Measurements from ENCODE around the gene PGAM2. TPM values are rescaled to one million over a fixed set of nuclear protein-coding genes. Genes with fewer than 3 reads are reported as not detected.

Gene PGAM2
- total and polyA plus RNA-seq, 2 experiments from 2014 or later, result 0.73 TPM; not detected in 1

DNA sequence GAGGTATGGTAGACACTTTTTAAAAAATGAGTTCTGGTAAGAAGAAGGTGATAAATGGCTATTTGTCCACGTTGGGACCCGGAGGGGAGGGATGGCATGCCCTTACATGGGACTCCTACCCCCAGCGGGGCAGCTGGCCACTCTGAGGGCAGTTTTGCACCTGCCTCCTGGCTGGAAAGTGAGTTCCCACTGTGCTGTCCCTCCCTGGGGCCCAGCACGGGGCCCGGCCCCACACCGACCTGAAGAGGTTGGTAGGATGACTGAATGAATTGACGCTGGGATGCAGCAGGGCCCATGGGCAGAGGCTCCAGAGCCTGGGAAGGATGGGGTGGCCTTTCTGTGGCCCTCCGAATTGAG lies 38.2 kb upstream of the PGAM2 start:
- H3K36me3 ChIP-seq (replicated peaks; ENCODE audit: insufficient read depth, low read depth), result no peaks in the 10 kb centered on the region
- peak overlapping the region; percentile 91 for H3K4me2 ChIP-seq
- no peak for DNase-seq (ENCODE audit: low spot score)
- H3K9me2 ChIP-seq (replicated peaks; ENCODE audit: insufficient read depth), result no peaks in the 10 kb centered on the region
- no peak overlapping the region for H3K27ac ChIP-seq
- peaks cover 5% of the 10 kb centered on the region for H3K79me2 ChIP-seq
- H3K27me3 ChIP-seq, result peaks cover 8% of the 10 kb centered on the region
- no peak for TF ChIP-seq EZH2 (IDR thresholded peaks at IDR 0.05; ENCODE audit: borderline replicate concordance)
- TF ChIP-seq, protein P1, sequence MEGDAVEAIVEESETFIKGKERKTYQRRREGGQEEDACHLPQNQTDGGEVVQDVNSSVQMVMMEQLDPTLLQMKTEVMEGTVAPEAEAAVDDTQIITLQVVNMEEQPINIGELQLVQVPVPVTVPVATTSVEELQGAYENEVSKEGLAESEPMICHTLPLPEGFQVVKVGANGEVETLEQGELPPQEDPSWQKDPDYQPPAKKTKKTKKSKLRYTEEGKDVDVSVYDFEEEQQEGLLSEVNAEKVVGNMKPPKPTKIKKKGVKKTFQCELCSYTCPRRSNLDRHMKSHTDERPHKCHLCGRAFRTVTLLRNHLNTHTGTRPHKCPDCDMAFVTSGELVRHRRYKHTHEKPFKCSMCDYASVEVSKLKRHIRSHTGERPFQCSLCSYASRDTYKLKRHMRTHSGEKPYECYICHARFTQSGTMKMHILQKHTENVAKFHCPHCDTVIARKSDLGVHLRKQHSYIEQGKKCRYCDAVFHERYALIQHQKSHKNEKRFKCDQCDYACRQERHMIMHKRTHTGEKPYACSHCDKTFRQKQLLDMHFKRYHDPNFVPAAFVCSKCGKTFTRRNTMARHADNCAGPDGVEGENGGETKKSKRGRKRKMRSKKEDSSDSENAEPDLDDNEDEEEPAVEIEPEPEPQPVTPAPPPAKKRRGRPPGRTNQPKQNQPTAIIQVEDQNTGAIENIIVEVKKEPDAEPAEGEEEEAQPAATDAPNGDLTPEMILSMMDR (IDR thresholded peaks at IDR 0.05; ENCODE audit: poor library complexity), result no peak
- no peak for TF ChIP-seq EZH2phosphoT487 (IDR thresholded peaks at IDR 0.05; ENCODE audit: low read depth, severe bottlenecking, unreplicated experiment)
- H3K4me3 ChIP-seq, result no peak overlapping the region
- 57% methylated on average over 8 of the region's 8 CpGs for WGBS (ENCODE audit: low lambda C conversion rate, missing lambda C conversion rate)
- no peaks in the 10 kb centered on the region for H4K20me1 ChIP-seq (ENCODE audit: insufficient read depth, poor library complexity, severe bottlenecking)
- H2AFZ ChIP-seq, result peak overlapping the region; percentile 28
- H3K4me1 ChIP-seq (ENCODE audit: insufficient read depth), result peaks cover 14% of the 10 kb centered on the region
- H3K9me3 ChIP-seq (ENCODE audit: low read depth), result no peaks in the 10 kb centered on the region

DNA sequence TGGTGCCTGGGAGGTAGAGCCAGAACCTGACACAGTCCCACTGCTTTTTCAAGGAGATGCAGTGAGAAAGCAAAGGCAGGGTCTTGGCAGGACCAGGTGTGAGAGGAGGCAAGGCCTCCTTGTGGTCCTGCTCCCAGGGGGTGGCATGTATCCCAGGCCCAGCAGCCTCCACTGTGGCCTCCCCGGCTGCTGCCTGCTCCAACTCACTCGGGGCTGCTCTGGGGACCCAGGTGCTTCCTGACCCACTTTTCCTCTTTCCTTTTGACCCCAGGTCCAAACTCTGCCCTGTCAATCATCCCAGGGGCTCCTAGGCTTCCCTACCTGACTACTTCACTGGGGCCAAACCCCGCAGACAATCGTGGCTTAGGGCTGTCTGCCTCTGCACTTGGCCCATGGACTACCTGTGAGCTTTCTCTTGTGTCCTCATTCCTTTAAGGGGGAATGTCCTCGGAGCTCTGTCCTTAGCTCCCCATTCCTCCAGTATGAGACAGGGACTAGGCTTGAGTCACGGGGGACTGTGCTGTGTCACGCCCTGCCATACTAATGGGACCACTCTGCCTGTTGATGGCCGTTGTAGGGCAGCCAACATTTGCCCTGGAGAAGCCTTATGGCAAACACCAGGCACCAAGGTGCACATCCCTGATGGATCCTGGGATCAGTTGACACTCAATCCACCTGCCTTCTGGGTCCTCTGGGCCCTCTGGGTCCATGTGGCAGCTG lies 37.6 kb upstream of the PGAM2 start:
- Histone ChIP-seq H3K79me2 (peaks cover 5% of the 10 kb centered on the region), H3K27me3 (peaks cover 8% of the 10 kb centered on the region), H3K36me3 (replicated peaks; ENCODE audit: insufficient read depth, low read depth) (no peaks in the 10 kb centered on the region), H3K4me1 (ENCODE audit: insufficient read depth) (peaks cover 14% of the 10 kb centered on the region), H2AFZ (no peak overlapping the region), H4K20me1 (ENCODE audit: insufficient read depth, poor library complexity, severe bottlenecking) (no peaks in the 10 kb centered on the region), H3K9me2 (replicated peaks; ENCODE audit: insufficient read depth) (no peaks in the 10 kb centered on the region), H3K27ac (no peak overlapping the region), H3K9me3 (ENCODE audit: low read depth) (no peaks in the 10 kb centered on the region), H3K4me2 (no peak overlapping the region), H3K4me3 (no peak overlapping the region)
- no peak for DNase-seq (ENCODE audit: low spot score)
- TF ChIP-seq EZH2 (IDR thresholded peaks at IDR 0.05; ENCODE audit: borderline replicate concordance) (no peak), EZH2phosphoT487 (IDR thresholded peaks at IDR 0.05; ENCODE audit: low read depth, severe bottlenecking, unreplicated experiment) (no peak)
- TF ChIP-seq, protein P1 (IDR thresholded peaks at IDR 0.05; ENCODE audit: poor library complexity), result no peak
- WGBS (ENCODE audit: low lambda C conversion rate, missing lambda C conversion rate), result 92% methylated on average over 8 of the region's 8 CpGs

DNA sequence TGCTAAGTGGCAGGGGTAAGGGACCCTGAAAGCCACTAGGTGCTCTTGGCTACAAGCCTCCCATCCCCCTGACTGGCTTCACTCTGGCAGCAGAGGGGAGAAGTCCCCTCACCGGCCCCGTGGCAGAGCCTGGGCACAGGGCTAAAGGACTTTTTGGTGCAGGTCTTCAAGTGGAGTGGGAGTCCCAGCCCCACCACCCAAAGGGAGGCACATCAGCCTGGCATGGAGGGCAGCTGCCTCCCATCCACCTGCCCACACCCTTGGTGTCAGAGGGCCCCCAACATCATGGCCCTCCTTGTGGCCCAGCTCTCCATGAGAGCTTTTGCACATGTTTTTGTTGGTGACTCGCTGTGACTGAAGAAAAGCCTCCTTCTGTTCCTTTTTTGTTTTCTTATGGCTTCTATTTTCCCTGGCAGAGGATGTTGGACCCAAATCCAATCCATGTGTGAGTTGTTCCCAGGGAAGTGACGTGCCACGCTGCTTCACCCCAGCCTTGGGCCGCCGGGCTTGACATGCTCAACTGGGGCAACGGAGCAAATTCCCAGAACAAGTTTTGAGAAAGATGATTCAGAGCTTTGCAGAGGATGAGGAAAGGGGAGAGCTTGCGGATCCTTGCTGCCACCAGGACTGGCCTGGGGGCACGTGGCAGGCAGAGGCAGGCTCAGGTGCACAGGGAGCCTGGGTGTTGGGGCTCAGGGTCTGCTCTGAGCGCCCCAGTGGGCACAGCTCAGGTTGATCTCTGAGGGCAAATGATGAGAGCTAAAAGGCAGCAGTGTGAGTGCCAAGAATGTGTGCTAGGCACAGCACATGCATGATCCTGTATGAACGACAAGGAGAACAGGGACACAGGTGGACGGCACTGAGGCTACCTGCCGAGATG lies 36.8 kb upstream of the PGAM2 start:
- H3K4me1 ChIP-seq (ENCODE audit: insufficient read depth), result peaks cover 14% of the 10 kb centered on the region
- no peak for DNase-seq (ENCODE audit: low spot score)
- no peaks in the 10 kb centered on the region for H3K9me3 ChIP-seq (ENCODE audit: low read depth)
- H3K79me2 ChIP-seq, result peaks cover 5% of the 10 kb centered on the region
- H3K4me2 ChIP-seq, result no peak overlapping the region
- no peaks in the 10 kb centered on the region for H3K9me2 ChIP-seq (replicated peaks; ENCODE audit: insufficient read depth)
- TF ChIP-seq EZH2phosphoT487 (IDR thresholded peaks at IDR 0.05; ENCODE audit: low read depth, severe bottlenecking, unreplicated experiment) (no peak), EZH2 (IDR thresholded peaks at IDR 0.05; ENCODE audit: borderline replicate concordance) (no peak)
- TF ChIP-seq, protein P1 (IDR thresholded peaks at IDR 0.05; ENCODE audit: poor library complexity), result no peak
- peaks cover 8% of the 10 kb centered on the region for H3K27me3 ChIP-seq
- H4K20me1 ChIP-seq (ENCODE audit: insufficient read depth, poor library complexity, severe bottlenecking), result no peaks in the 10 kb centered on the region
- no peaks in the 10 kb centered on the region for H3K36me3 ChIP-seq (replicated peaks; ENCODE audit: insufficient read depth, low read depth)
- H3K27ac ChIP-seq, result no peak overlapping the region
- WGBS (ENCODE audit: low lambda C conversion rate, missing lambda C conversion rate), result 89% methylated on average over 14 of the region's 14 CpGs
- H2AFZ ChIP-seq, result no peak overlapping the region
- H3K4me3 ChIP-seq, result no peak overlapping the region

All from hepatocyte (in vitro differentiated cells).